IMR-90 (cell line): ENCODE data around the gene TMEM141. TPM values are rescaled to one million over a fixed set of nuclear protein-coding genes. Genes with fewer than 3 reads are reported as not detected.

Experiments
- ATAC-seq: fragments of 200-7000 bp; cut with Tn5 transposase; 2 replicates; pipeline ENCODE4 v1.9.1; 2020; ENCODE audit warnings: low read depth, mild to moderate bottlenecking, moderate library complexity
- BruUV-seq: library from RNA; stranded (reverse); fragments of 400-500 nt; replicated peaks from 2 replicates; lab custom pipeline; 2021; lab: Mats Ljungman, UMichigan
- CTCF ChIA-PET: fragments of 300-600 bp; formaldehyde crosslinking; extraction: SDS; loops from one replicate; lab custom pipeline; 2021; ENCODE audit warnings: antibody characterized with exemption; lab: Yijun Ruan, JAX
- POLR2A ChIA-PET: fragments of 300-600 bp; sonication (Branson Sonifier 250); formaldehyde crosslinking; loops from one replicate; lab custom pipeline; 2022; ENCODE audit warnings: antibody characterized with exemption; ENCODE audit not compliant: unreplicated experiment; lab: Charles Lee
- DNase-seq: peaks from one replicate; pipeline ENCODE4 v3.0.0; 2013
- H2AFZ ChIP-seq: replicated peaks from 2 replicates; pipeline ENCODE3; 2013; ENCODE audit warnings: low read length, mild to moderate bottlenecking; ENCODE audit not compliant: poor library complexity
- H2AK5ac ChIP-seq: 2 replicates; pipeline ENCODE4 v1.6.1; 2013; ENCODE audit warnings: low read depth, low read length, inconsistent platforms
- H2AK9ac ChIP-seq: replicated peaks from 2 replicates; pipeline ENCODE3; 2013; ENCODE audit warnings: mild to moderate bottlenecking, low read depth, low read length, moderate library complexity; ENCODE audit not compliant: poor library complexity
- H2BK120ac ChIP-seq: 2 replicates; pipeline ENCODE4 v1.6.1; 2013; ENCODE audit warnings: low read depth, low read length, inconsistent platforms
- H2BK15ac ChIP-seq: 3 replicates; pipeline ENCODE4 v1.6.1; 2013; ENCODE audit warnings: low read depth, low read length, inconsistent platforms
- H2BK20ac ChIP-seq: 2 replicates; pipeline ENCODE4 v1.6.1; 2013; ENCODE audit warnings: low read depth, mild to moderate bottlenecking, inconsistent platforms, low read length, moderate library complexity
- H2BK5ac ChIP-seq: 2 replicates; pipeline ENCODE4 v1.6.1; 2013; ENCODE audit warnings: mild to moderate bottlenecking, low read depth, low read length, inconsistent platforms; ENCODE audit not compliant: poor library complexity, severe bottlenecking
- H3K14ac ChIP-seq: replicated peaks from 2 replicates; pipeline ENCODE4 v1.6.1; 2013; ENCODE audit warnings: low read depth, low read length, inconsistent platforms
- H3K18ac ChIP-seq: 2 replicates; pipeline ENCODE4 v1.6.1; 2013; ENCODE audit warnings: low read depth, low read length, control low read depth
- H3K23ac ChIP-seq: 2 replicates; pipeline ENCODE4 v1.6.1; 2013; ENCODE audit warnings: low read depth, low read length, inconsistent platforms
- H3K27ac ChIP-seq: 2 replicates; pipeline ENCODE4 v1.5.1; 2013; ENCODE audit warnings: mild to moderate bottlenecking, control low read depth, low read length; ENCODE audit not compliant: insufficient read depth
- H3K27me3 ChIP-seq: 2 replicates; pipeline ENCODE4 v1.6.1; 2013; ENCODE audit warnings: low read length; ENCODE audit not compliant: control insufficient read depth, insufficient read depth
- H3K36me3 ChIP-seq: 2 replicates; pipeline ENCODE4 v1.6.1; 2013; ENCODE audit warnings: low read length, mixed read lengths; ENCODE audit not compliant: control insufficient read depth, insufficient read depth
- H3K4ac ChIP-seq: 2 replicates; pipeline ENCODE4 v1.6.1; 2013; ENCODE audit warnings: low read depth, low read length, inconsistent platforms
- H3K4me1 ChIP-seq: 2 replicates; pipeline ENCODE4 v1.6.1; 2013; ENCODE audit warnings: low read length, mixed read lengths; ENCODE audit not compliant: control insufficient read depth, insufficient read depth
- H3K4me2 ChIP-seq: 2 replicates; pipeline ENCODE4 v1.6.1; 2013; ENCODE audit warnings: low read depth, mild to moderate bottlenecking, control low read depth, low read length, moderate library complexity
- H3K4me3 ChIP-seq: 2 replicates; pipeline ENCODE4 v1.5.1; 2013; ENCODE audit warnings: low read depth, mild to moderate bottlenecking, control low read depth, low read length, moderate library complexity; ENCODE audit not compliant: insufficient read depth
- H3K56ac ChIP-seq: 2 replicates; pipeline ENCODE4 v1.6.1; 2013; ENCODE audit warnings: low read length, inconsistent platforms; ENCODE audit not compliant: insufficient read depth; ENCODE audit errors: extremely low read depth
- H3K79me1 ChIP-seq, 2 experiments: 2 replicates each; pipeline ENCODE4 v1.6.1; 2013; ENCODE audit warnings: low read length in 2 of 2, inconsistent platforms in 1 of 2, low read depth in 1 of 2
- H3K9ac ChIP-seq: 2 replicates; pipeline ENCODE4 v1.6.1; 2013; ENCODE audit warnings: low read depth, low read length, control low read depth
- H3K9me1 ChIP-seq: 2 replicates; pipeline ENCODE4 v1.6.1; 2013; ENCODE audit warnings: low read length, inconsistent platforms; ENCODE audit not compliant: insufficient read depth
- H3K9me3 ChIP-seq: 2 replicates; pipeline ENCODE4 v1.6.1; 2013; ENCODE audit warnings: low read length; ENCODE audit not compliant: control insufficient read depth, insufficient read depth
- H4K20me1 ChIP-seq: 2 replicates; pipeline ENCODE4 v1.6.1; 2013; ENCODE audit warnings: low read length, inconsistent platforms; ENCODE audit not compliant: insufficient read depth
- H4K5ac ChIP-seq: 2 replicates; pipeline ENCODE4 v1.6.1; 2013; ENCODE audit warnings: mild to moderate bottlenecking, low read depth, low read length, control low read depth
- H4K8ac ChIP-seq, 2 experiments: 2 replicates each; pipeline ENCODE4 v1.6.1; 2013; ENCODE audit warnings: low read depth in 2 of 2, low read length in 2 of 2, control low read depth in 1 of 2, inconsistent platforms in 1 of 2
- H4K91ac ChIP-seq: 2 replicates; pipeline ENCODE4 v1.6.1; 2013; ENCODE audit warnings: low read depth, low read length, inconsistent platforms; ENCODE audit not compliant: insufficient read depth
- BHLHE40 ChIP-seq: fragments of 150-350 bp; IDR thresholded peaks from 2 replicates; pipeline ENCODE4 v1.6.1; 2016; ENCODE audit warnings: mild to moderate bottlenecking, low read depth, low read length
- FOS ChIP-seq: fragments of 150-350 bp; IDR thresholded peaks from 2 replicates; pipeline ENCODE4 v1.6.1; 2016; ENCODE audit warnings: low read depth, low read length
- MAZ ChIP-seq: IDR thresholded peaks from 2 replicates; pipeline ENCODE4 v1.6.1; 2012; ENCODE audit warnings: low read depth, mild to moderate bottlenecking, low read length, improper control_type of control experiment, moderate library complexity, borderline replicate concordance
- MXI1 ChIP-seq: IDR thresholded peaks from 2 replicates; pipeline ENCODE4 v1.6.1; 2012; ENCODE audit warnings: low read depth, mild to moderate bottlenecking, low read length, moderate library complexity, borderline replicate concordance
- POLR2A ChIP-seq: IDR thresholded peaks from 2 replicates; pipeline ENCODE4 v1.6.1; 2012; ENCODE audit warnings: mild to moderate bottlenecking, low read depth, low read length
- WGBS, 2 experiments: methylation state at CpG; one replicate each; pipeline versions ENCODE4 v1.1.5 to v1.1.7; 2013; ENCODE audit warnings: missing lambda C conversion rate in 2 of 2; ENCODE audit not compliant: insufficient read length in 1 of 2; ENCODE audit errors: extremely low coverage in 2 of 2; 5-methylcytosine and 5-hydroxymethylcytosine counted together
- dilution Hi-C: fragments of 300-500 bp; cut with HindIII; formaldehyde crosslinking; loops from one replicate; pipeline ENCODE4 v1.14.3; 2018; ENCODE audit warnings: low sequenced_read_pairs; ENCODE audit not compliant: unreplicated experiment
- in situ Hi-C: fragments of 300-500 bp; cut with MboI; formaldehyde crosslinking; loops from 3 replicates; pipeline ENCODE4 v1.14.3; 2019; ENCODE audit warnings: low sequenced_read_pairs, inconsistent platforms, mixed read lengths
- intact Hi-C: fragments of 100-400 bp; cut with micrococcal nuclease; formaldehyde crosslinking; loops from 2 replicates; pipeline ENCODE4 v1.10.0; 2022
- polyA plus RNA-seq, 3 experiments: library from polyadenylated mRNA; depleted of rRNA; stranded (reverse); fragments of >200 nt; gene quantifications; 2 replicates each; pipeline ENCODE4 v1.2.3, GENCODE V29; 2012; ENCODE audit warnings: low replicate concordance in 1 of 3
- total RNA-seq: library from RNA; depleted of rRNA; stranded (reverse); fragments of >200 nt; gene quantifications from 2 replicates; pipeline ENCODE4 v1.2.3, GENCODE V29; 2012

The TMEM141 gene
- total and polyA plus RNA-seq, 2 of the 4 experiments (the other 2 are of a cell fraction), result 39.1 to 77.8 TPM

- no peak overlapping the region for H4K8ac ChIP-seq
- no peak overlapping the region for H3K9ac ChIP-seq
- no peak overlapping the region for H2BK5ac ChIP-seq
- H2AK9ac ChIP-seq, result no peak overlapping the region
- ChIA-PET POLR2A (no interaction called here), CTCF (no interaction called here)
- in situ Hi-C loops (no loop called here), intact Hi-C loops (no loop called here), dilution Hi-C loops (no loop called here)
- no peak overlapping the region for H2AK5ac ChIP-seq
- no peak overlapping the region for H2BK20ac ChIP-seq
- 59% methylated on average over 5 of the region's 23 CpGs; no CpG with 5 or more reads in 1 of the 2 experiments for WGBS, 2 experiments
- no peaks in the 10 kb centered on the region for H3K36me3 ChIP-seq
- no TSS peak for BruUV-seq
- H4K91ac ChIP-seq, result no peak overlapping the region
- H3K4me2 ChIP-seq, result no peak overlapping the region
- H4K20me1 ChIP-seq, result no peaks in the 10 kb centered on the region; the same call in 1 of the 2 replicates
- no peak overlapping the region for H2AFZ ChIP-seq
- no peak overlapping the region for H3K4ac ChIP-seq
- no peak overlapping the region for H2BK120ac ChIP-seq
- no peak for DNase-seq
- H3K79me1 ChIP-seq, result no peaks in the 10 kb centered on the region
- H3K27me3 ChIP-seq, result peaks cover 45% of the 10 kb centered on the region
- no peak overlapping the region for H3K18ac ChIP-seq
- H3K14ac ChIP-seq, result no peak overlapping the region
- H3K23ac ChIP-seq, result no peak overlapping the region
- no peak for ATAC-seq
- no peak overlapping the region for H2BK15ac ChIP-seq
- no peak for TF ChIP-seq MXI1
- no peak for TF ChIP-seq POLR2A
- TF ChIP-seq FOS, result no peak
- TF ChIP-seq MAZ, result no peak
- TF ChIP-seq BHLHE40, result no peak
- H3K27ac ChIP-seq, result no peak overlapping the region
- H3K4me1 ChIP-seq, result peaks cover 3% of the 10 kb centered on the region; the same call in 1 of the 2 replicates
- H3K9me3 ChIP-seq, result no peaks in the 10 kb centered on the region
- no peak overlapping the region for H3K56ac ChIP-seq
- no peaks in the 10 kb centered on the region for H3K9me1 ChIP-seq
- H4K5ac ChIP-seq, result no peak overlapping the region
- no peak overlapping the region for H3K4me3 ChIP-seq
These were observed 45.6 kb upstream of the TMEM141 start for GRCh38 chr9:136745389-136746154.
